Activated CD4-positive, alpha-beta T cell treated with anti-CD3 and anti-CD28 coated beads, Interleukin-2, Interleukin-4, amounts not matched to agents 100 ng/mL and 50 ng/mL, durations not matched to agents 16 hours and 8 hours (primary cell): Measurements from ENCODE around the gene MAG.

ENCODE experiments used
- DNase-seq: peaks from one replicate; pipeline ENCODE4 v3.0.0-alpha.2; 2020; ENCODE audit warnings: low spot score

Gene MAG

DNA sequence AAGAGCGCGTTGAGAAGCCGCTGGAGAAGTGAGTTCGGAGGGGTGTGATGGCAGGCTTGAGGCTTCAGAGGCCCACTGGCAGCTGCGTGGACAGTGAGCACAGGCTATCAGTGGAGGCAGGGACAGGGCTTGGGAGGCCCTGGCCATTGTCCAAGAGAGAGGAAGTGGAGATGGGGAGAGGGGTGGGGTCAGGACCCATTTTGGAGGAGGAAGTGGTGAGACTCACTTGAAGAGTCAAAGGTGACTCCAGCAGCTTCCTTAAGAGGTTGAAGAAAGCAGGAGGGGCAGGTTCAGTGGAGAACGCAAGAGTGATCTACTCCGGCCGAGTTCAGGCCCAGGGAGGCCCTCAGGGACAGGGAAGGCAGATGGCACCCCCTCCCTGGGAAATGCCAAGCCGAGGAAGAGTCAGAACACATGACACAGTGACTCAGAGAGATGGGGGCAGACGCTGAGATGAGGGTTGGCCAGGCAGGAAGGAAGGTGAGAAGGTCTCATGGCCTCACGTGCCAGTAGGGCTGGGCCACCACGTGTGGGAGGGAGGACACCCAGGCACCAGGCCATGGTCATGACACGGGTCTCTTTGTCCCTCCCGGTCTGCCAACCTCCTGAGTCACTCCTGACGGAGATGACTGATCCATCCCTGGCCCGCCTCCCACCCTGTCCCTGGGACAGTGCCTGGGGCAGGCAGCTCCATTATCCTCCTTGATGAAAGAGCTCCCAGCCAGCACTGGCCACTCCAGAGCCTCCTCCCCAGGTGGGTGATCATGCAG, 26.9 kb downstream of the MAG start:
- DNase-seq = no peak

DNA sequence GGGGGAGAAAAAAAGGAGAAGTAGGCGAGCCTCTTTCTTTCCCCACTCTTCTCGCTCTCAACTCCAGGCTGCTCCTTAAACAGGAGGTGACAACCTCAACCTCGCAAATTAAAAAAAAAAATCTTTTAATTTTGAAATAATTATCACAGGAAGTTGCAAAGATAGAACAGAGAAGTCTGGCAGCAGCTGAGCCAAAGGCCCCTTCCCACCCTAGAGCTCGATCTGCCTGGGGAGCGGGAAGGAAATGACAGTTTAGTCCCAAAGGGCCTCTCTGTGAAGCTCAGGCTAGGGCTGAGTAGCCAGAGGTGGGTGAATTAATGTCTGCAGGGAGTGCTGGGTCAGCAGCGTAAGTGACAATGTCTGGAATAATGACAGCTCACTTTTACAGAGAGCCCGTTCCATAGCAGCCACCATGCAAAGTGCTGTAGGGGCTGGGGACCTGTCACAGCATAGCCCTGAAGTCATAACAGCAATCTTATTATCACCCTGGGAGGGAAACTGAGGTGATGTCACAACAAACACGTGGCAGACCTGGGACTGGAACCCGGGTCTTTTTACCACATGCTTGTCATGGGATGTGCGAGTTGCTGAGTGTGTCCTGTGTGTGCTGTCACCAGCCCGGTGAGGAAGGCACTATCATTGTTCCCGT, 28.2 kb downstream of the MAG start:
- DNase-seq = no peak

DNA sequence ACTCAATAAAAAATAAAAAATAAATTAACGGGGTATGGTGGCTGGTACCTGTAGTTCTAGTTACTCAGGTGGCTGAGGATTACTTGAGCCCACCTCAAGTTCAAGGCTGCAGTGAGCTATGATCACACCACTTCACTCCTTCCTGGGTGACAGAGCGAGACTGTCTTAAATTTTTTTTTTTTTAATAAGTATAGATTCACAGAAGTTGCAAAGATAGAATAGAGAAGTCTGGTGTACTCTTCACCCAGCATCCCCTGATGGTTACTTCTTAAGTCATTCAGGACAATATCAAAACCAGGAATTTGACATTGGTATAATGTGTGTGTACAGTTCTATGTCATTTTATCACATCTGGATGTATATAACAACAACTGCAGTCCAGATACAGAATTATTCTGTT, 29.3 kb downstream of the MAG start:
- no peak for DNase-seq

DNA sequence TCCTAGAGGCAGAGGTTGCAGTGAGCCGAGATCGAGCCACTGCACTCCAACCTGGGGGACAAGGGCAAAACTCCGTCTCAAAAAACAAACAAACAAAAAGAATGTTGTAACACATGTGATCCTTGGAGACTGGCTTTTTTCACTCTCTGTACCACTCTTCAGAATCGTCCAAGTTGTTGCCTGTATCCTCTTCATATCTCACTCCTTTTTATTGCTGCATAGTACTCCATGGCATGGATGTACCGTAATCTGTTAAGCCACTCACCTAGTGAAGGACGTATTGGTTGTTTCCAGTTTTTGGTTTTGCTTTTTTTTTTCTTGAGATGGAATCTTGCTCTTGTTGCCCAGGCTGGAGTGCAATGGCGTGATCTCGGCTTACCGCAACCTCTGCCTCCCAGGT, 30.1 kb downstream of the MAG start:
- DNase-seq = no peak

DNA sequence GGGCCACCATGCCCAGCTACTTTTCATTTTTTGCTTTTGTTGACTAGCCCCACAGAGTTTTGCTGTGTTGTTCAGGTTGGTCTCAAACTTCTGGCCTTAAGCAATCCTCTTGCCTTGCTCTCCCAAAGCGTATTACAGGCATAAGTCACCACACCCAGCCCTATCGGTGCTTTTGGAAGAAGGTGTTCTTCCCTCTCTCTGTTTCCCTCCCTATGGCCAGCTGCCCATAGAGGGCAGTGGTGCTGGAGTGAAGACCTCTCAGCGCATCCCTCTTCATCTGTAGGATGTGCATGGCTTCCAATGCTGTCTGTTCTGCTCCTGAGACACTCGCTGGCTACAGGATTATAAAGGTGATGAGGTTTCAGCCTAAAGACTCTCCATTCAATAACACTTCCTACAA, 35.7 kb downstream of the MAG start:
- no peak for DNase-seq

DNA sequence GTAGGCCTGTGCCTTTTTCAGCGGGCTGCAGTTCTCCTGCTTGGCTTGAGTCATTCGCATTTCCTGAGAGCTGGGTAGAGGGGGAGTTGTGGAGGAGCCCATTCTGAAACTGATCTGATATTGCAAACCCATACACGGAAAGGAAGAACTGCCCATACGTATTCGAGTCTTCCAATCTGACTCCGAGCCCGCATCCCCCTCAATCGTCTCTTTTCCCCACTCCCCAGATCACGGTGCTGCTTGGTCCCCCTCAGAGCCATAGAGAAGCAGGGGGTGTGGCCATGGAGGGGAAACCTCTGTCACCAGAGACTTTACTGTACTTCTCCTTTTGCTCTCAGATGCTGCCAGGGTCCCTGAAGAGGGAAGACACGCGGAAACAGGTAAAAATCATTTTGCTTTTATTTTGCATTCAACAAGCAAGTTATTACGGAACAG, 36.9 kb downstream of the MAG start, which contains the start of gene CD22:
Gene CD22 (plus strand): TSS at position 337 of the 435 bp plus-strand sequence. CDS start 2,854 bp downstream, outside the sequence.
- no peak for DNase-seq

DNA sequence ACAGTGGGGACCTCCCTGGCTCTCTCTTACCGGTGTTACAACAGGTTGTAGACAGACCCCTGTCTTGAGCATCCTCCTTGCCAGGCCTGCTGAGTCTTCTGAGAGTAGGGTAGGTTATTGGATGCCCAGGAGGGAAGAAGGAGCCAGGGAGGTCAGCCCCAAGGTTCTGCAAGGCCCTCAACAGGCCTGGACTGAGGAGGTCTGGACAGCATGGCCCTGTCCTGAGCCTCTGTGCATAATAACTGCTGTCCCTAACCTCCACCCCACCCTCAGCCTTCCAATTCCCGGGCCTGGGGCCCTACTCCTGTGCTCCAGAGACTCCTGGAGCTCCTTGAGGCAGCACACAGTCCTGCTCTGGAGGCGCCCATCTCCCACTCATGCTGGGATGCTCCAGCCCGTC, 37.4 kb downstream of the MAG start:
- DNase-seq = no peak

DNA sequence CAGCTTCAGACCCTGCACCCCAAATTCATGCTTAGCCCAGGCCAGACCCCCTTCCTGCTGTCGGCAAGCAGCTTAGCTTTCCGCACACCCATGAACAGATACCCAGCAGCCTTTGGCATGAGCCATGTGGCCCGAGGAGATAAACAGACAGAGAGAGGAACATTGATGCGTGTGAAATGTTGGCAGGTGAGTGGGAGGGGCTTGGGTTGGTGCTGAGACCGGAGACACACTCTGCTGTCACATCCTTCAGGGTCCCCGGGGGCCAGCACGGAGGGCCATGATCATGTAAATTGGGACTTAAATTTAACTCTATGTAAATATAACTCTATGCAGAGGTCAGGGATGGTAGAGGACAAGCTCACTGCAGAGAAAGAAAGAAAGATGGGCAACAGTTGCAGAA, 38.5 kb downstream of the MAG start:
- DNase-seq = no peak

DNA sequence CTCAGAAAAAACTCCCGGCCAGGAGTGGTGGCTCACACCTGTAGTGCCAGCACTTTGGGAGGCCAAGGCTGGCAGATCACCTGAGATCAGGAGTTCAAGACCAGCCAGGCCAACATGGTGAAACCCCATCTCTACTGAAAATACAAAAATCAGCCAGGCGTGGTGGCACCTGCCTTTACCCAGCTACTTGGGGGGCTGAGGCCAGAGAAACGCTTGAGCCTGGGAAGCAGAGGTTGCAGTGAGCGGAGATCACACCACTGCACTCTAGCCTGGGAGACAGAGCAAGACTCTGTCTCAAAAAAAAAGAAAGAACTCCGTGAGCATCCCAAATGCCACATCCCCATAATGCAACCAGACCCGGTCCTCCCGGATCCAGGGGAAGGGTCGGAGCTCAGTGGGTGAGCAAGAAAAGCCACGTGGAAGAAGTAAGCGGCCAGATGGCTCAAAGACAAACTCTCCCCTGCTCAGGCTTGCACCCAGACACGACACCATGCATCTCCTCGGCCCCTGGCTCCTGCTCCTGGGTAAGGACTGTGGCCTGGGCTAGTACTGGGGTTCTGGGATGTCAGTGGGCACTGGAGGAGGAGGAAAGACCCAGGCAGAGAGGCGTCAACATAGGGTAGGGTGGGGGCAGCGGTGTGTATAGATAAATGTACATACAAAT, 39.7 kb downstream of the MAG start:
- no peak for DNase-seq

DNA sequence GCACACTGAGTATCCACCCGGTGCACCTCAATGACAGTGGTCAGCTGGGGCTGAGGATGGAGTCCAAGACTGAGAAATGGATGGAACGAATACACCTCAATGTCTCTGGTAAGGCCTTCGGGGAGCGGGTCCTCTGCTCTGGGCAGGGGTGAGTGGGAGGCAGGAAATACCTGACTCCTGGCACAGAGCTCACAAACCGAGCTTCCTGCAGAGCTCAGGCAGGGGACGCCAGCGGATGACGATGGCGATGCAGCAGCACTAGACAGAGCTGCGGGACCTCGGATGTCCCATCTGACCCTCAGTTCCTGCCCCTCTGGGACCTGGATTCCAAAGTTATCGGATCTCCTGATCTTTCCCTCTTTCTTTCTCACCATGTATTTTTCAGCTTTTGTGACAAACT, 40.9 kb downstream of the MAG start:
- DNase-seq = peak; percentile 12

DNA sequence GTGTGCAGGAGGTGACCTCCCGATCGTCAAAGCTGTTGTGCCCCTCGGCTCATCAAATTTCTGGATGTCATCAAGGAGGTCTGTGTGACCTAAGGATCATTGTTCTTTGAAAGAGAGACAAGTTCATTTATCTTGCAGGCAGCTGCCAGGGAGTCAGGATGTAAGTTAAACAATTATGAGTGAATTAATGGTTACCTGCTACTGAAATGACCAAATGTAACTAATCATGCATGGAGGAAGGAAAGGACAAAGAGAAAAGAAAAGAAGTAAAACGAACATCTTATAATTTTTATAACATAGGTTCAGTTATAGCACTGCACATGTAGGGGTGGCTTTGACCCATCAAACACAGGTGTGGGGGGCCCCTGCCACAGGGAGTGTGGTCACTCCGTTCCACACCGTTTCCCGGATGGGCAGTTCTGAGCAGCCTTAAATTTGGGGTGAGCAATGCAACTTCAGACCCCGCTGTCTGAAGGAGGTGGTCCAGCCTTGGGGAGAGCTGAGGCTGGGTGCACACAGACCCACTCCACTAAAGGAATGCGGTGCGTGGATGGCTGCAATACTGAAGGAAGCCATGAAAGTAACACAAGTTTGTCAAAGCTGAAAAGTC, 42.3 kb downstream of the MAG start:
- no peak for DNase-seq

DNA sequence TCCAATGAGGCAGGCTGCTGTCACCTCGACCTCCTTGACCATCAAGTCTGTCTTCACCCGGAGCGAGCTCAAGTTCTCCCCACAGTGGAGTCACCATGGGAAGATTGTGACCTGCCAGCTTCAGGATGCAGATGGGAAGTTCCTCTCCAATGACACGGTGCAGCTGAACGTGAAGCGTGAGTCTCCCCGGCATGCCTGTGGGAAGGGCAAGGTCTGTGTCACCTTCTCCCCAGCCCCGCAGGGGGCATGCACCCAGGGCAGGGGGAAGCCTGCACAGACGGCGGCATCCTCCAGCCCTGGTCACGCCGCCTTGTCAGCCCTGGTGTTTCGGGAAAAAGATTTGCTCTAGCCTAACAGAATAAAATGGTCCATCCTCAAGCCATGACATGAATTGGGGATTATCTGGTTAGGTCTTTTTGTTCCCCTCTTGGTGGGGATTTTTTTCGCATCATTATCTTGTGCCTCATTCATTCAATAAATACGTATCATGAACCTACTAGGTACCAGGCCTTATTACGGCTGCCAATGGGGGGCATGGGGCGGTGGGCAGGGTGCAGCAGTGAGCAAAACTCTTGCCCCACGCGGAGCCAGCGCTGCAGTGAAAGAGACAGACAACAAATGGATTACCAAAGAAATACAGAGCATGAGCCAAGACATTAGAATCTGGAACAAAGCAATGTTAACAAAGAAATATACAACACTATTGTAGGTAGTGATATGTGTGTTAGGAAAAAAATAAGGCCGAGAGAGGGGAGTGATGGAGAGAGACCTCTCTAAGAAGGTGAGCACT, 44.4 kb downstream of the MAG start:
- no peak for DNase-seq

DNA sequence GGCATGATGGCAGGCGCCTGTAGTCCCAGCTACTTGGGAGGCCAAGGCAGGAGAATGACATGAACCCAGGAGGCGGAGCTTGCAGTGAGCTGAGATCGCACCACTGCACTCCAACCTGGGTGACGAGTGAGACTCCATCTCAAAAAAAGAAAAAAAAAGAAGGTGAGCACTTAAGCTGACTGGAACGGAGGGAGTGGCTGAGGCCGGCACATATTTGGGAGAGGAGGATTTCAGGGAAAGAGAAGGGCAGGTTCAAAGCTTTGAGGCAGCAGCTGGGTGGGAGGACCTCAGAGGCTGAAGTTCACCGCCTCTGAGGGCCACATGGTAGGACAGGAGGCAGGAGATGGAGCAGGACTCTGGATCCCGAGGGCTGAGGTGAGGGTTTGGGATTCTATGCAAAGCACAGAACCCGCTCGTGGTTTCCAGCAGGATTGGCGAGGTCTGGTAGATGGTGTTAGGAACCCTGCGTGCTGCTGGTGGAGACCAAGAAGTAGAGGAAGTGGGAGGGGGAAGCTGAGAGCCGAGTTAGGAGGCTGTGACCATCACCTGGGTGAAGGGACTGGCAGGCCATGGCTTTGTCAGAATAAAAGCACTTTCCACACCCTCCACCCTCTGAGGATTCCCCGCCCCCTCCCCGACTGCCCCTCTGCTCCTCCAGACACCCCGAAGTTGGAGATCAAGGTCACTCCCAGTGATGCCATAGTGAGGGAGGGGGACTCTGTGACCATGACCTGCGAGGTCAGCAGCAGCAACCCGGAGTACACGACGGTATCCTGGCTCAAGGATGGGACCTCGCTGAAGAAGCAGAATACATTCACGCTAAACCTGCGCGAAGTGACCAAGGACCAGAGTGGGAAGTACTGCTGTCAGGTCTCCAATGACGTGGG, 45.4 kb downstream of the MAG start:
- no peak for DNase-seq

DNA sequence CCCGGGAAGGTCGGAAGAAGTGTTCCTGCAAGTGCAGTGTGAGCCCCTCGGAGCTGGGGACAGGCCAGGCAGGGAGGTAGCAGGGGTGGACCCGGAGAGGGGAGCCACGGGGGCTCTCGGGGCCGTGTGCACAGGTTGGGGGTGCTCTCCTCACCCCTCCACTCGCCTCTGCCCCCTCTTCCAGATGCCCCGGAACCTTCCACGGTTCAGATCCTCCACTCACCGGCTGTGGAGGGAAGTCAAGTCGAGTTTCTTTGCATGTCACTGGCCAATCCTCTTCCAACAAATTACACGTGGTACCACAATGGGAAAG, 46.0 kb downstream of the MAG start:
- DNase-seq = no peak

DNA sequence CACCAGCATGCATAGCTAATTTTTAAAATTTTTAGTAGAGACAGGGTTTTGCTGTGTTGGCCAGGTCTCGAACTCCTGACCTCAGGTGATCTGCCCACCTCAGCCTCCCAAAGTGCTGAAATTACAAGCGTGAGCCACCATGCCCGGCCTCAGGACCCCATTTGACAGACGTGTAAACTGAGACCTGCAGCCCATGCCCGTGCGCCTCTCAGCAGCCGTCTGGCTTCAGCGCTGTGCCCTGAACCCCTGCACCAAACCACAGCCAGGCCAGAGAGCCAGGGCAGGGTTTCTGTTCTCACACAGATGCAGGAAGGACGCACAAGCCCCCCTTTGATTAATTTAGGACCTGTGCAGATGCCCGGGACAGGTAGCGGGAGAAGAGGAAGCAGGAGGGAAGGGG, 48.5 kb downstream of the MAG start:
- DNase-seq = no peak

DNA sequence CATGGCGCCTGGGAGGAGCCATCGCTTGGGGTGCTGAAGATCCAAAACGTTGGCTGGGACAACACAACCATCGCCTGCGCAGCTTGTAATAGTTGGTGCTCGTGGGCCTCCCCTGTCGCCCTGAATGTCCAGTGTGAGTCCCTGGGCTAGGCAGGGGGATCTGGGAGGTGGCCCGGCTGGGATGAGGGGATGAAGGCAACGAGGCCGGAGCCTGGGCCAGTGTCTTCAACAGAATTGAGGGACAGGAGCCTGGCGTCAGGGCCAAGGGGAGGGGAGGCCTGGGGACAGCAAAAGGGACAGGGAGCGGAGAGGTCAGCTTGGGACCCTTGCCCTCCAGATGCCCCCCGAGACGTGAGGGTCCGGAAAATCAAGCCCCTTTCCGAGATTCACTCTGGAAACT, 49.0 kb downstream of the MAG start:
- no peak for DNase-seq

DNA sequence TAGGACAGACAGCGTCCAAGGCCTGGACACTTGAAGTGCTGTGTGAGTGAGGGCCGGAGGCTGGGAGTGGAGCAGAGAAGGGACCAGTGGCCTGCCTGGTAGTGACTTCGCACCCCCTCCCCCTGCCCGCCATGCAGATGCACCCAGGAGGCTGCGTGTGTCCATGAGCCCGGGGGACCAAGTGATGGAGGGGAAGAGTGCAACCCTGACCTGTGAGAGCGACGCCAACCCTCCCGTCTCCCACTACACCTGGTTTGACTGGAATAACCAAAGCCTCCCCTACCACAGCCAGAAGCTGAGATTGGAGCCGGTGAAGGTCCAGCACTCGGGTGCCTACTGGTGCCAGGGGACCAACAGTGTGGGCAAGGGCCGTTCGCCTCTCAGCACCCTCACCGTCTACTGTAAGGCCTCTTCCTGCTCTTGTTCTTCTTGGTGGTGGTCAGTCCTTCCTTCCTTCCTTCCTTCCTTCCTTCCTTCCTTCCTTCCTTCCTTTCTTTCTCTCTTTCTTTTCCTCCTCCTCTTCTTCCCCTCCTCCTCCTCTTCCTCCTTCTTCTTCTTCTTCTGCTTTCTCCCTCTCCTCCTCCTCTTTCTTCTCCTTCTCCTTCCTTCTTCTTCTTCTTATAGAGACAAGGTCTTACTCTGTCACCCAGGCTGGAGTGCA, 49.7 kb downstream of the MAG start:
- no peak for DNase-seq

DNA sequence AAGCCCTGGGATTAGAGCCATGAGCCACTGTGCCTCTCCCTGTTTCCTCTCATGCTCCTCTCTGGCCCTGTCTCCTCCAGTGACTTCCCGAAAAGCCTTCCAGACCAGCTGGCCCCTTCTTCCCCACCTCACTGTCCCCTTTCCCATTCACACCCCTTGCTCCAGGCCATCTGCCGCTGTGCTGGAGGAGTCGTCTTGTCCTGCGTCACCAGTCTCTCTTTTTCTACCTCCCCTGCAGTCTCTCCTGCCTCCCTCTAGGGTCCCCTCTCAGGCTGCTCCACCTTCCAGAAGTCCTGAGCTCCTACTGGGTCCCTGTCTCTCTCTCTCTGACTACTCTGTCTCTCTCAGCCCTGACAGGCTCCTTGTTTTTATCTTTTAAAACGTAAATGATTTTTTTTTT, 50.5 kb downstream of the MAG start:
- no peak for DNase-seq

DNA sequence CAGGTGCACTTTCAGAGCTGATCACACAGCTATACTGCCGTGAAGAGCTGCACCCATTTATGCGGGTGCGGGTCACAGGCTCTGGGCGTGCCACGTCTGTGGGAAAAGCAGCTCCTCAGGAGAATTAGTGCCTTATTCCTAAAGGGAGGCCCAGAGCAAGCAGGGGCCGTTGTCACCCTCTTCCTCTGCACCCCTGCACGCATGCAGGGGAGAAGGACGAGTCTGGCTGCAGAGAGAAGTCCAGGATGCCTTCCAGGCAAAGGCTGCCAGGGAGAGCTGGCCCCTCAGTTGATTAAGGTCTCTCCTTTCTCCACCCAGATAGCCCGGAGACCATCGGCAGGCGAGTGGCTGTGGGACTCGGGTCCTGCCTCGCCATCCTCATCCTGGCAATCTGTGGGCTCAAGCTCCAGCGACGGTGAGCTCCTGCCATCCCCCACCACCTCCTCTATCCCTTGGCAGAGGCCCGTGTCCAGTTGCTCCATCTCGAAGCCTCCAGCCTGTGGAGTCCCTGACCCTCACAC, 52.6 kb downstream of the MAG start:
- no peak for DNase-seq

DNA sequence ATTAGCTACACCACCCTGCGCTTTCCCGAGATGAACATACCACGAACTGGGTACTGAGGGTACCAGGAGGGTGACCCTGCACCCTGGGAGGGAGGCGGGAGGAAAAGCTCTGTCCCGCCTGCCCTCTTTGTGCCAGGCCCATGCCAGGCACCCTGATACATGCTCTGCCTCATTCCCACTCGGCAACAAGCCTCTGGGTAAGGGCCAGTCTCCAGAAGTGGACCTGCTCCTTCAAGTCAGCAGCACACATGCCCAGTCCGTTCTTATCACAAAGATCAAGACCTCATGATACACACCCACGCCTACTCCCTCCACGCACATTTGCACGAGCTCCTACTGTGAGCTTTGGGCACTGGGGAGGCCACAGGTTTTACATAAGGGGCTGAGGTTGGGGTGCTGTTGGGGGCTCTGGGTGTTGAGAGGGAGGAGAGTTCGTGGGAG, 53.7 kb downstream of the MAG start:
- no peak for DNase-seq
